PFSK-1 (cell line): Measurements from ENCODE around the gene ATP6V0B.

Experiments used
- FOXP2 ChIP-seq: optimal IDR thresholded peaks from 2 replicates; pipeline ENCODE3; 2011; ENCODE audit warnings: borderline replicate concordance, control low read depth, inconsistent platforms; ENCODE audit not compliant: insufficient read depth; ENCODE audit errors: extremely low read length, extremely low read depth
- POLR2AphosphoS5 ChIP-seq: IDR thresholded peaks from 2 replicates; pipeline ENCODE4 v1.6.1; 2012; ENCODE audit warnings: low read depth, mild to moderate bottlenecking, control low read depth, low read length, moderate library complexity
- REST ChIP-seq, 2 experiments: IDR thresholded peaks; 2 replicates each; pipeline versions ENCODE4 v1.6.1 to v1.8.0; 2011 to 2012; ENCODE audit warnings: low read depth in 2 of 2, low read length in 2 of 2, control low read depth in 1 of 2, inconsistent platforms in 1 of 2, mild to moderate bottlenecking in 1 of 2, moderate library complexity in 1 of 2; ENCODE audit not compliant: insufficient read depth in 1 of 2
- SIN3A ChIP-seq: IDR thresholded peaks from 2 replicates; pipeline ENCODE4 v1.6.1; 2012; ENCODE audit warnings: mild to moderate bottlenecking, low read length, moderate library complexity, borderline replicate concordance; ENCODE audit not compliant: insufficient read depth
- TAF1 ChIP-seq: IDR thresholded peaks from 2 replicates; pipeline ENCODE4 v1.6.1; 2012; ENCODE audit warnings: low read length, control low read depth, borderline replicate concordance; ENCODE audit not compliant: insufficient read depth

GRCh38 chr1:43934101-43934985, 40.4 kb upstream of the ATP6V0B start:
- TF ChIP-seq REST (IDR thresholded peaks at IDR 0.05; ENCODE audit: insufficient read depth in 1 of 2, low read depth in 2 of 2, low read length in 2 of 2), result no peak
- no peak for TF ChIP-seq POLR2AphosphoS5
- TF ChIP-seq TAF1, result no peak
- no peak for TF ChIP-seq SIN3A
- no peak for TF ChIP-seq FOXP2
